SK-N-SH (cell line): Measurements from ENCODE around the gene C6orf141. TPM values are rescaled to one million over a fixed set of nuclear protein-coding genes. Genes with fewer than 3 reads are reported as not detected.

Source experiments
- CTCF ChIA-PET: fragments of 300-600, 350-600 bp; formaldehyde crosslinking; extraction: SDS; loops from one replicate; lab custom pipeline; 2021; lab: Yijun Ruan, JAX
- POLR2A ChIA-PET: fragments of 350-600 bp; sonication (Branson Sonifier 250); formaldehyde crosslinking; extraction: SDS; loops from one replicate; lab custom pipeline; 2020; ENCODE audit warnings: antibody characterized with exemption, inconsistent platforms; lab: Yijun Ruan, JAX
- DNase-seq: peaks from one replicate; pipeline ENCODE4 v3.0.0; 2012
- H2AFZ ChIP-seq: fragments of 200-600 bp; sonication (generic); 2 replicates; pipeline ENCODE4 v1.8.1; 2016; ENCODE audit warnings: antibody characterized with exemption, mild to moderate bottlenecking, low read depth
- H3F3A ChIP-seq: fragments of 200-600 bp; sonication (generic); replicated peaks from 2 replicates; pipeline ENCODE3; 2016; ENCODE audit warnings: antibody characterized with exemption, mild to moderate bottlenecking; ENCODE audit not compliant: insufficient read depth
- H3K27ac ChIP-seq, 2 experiments: fragments of 200-500 bp in 1 of 2; fragments of 200-600 bp in 1 of 2; sonication (Bioruptor generic) in 1 of 2; sonication (generic), shearing (Covaris generic) in 1 of 2; 2 replicates each; pipeline versions ENCODE4 v1.5.1 to v1.6.1; 2014 to 2016; ENCODE audit warnings: low read depth in 2 of 2, inconsistent platforms in 1 of 2, low read length in 1 of 2, mild to moderate bottlenecking in 1 of 2, mixed read lengths in 1 of 2
- H3K27me3 ChIP-seq: fragments of 200-600 bp; sonication (generic), shearing (Covaris generic); 2 replicates; pipeline ENCODE4 v1.6.1; 2016; ENCODE audit warnings: mixed run types; ENCODE audit not compliant: insufficient read depth
- H3K36me3 ChIP-seq, 2 experiments: fragments of 200-500 bp in 1 of 2; fragments of 200-600 bp in 1 of 2; sonication (Bioruptor generic) in 1 of 2; sonication (generic) in 1 of 2; replicated peaks in 1 of 2; 2 replicates each; pipeline versions ENCODE3 to v1.5.1; 2014 to 2016; ENCODE audit warnings: low read length in 1 of 2, mild to moderate bottlenecking in 1 of 2; ENCODE audit not compliant: insufficient read depth in 2 of 2, control insufficient read depth in 1 of 2
- H3K4me1 ChIP-seq, 2 experiments: fragments of 200-500 bp in 1 of 2; fragments of 200-600 bp in 1 of 2; sonication (Bioruptor generic) in 1 of 2; sonication (generic), shearing (Covaris generic) in 1 of 2; 2 replicates each; pipeline versions ENCODE4 v1.5.1 to v1.6.1; 2014 to 2016; ENCODE audit warnings: low read depth in 1 of 2, low read length in 1 of 2, mixed run types in 1 of 2; ENCODE audit not compliant: insufficient read depth in 2 of 2, control insufficient read depth in 1 of 2
- H3K4me2 ChIP-seq: fragments of 200-600 bp; sonication (generic), shearing (Covaris generic); 2 replicates; pipeline ENCODE4 v1.6.1; 2017; ENCODE audit warnings: mixed run types
- H3K4me3 ChIP-seq, 2 experiments: fragments of 200-500 bp in 1 of 2; fragments of 200-600 bp in 1 of 2; sonication (Bioruptor generic) in 1 of 2; sonication (generic), shearing (Covaris generic) in 1 of 2; 2 replicates each; pipeline versions ENCODE4 v1.5.1 to v1.8.1; 2014 to 2016; ENCODE audit warnings: low read depth in 2 of 2, inconsistent platforms in 1 of 2, low read length in 1 of 2, mild to moderate bottlenecking in 1 of 2, mixed read lengths in 1 of 2, moderate library complexity in 1 of 2
- H3K79me2 ChIP-seq: fragments of 200-600 bp; sonication (generic); 2 replicates; pipeline ENCODE4 v1.8.1; 2017; ENCODE audit warnings: mild to moderate bottlenecking; ENCODE audit not compliant: insufficient read depth
- H3K9ac ChIP-seq: fragments of 200-600 bp; sonication (generic); 2 replicates; pipeline ENCODE4 v1.6.1; 2017; ENCODE audit warnings: mixed run types
- H3K9me2 ChIP-seq: fragments of 200-600 bp; sonication (generic); 2 replicates; pipeline ENCODE4 v1.6.1; 2017; ENCODE audit warnings: mixed run types
- H3K9me3 ChIP-seq: fragments of 200-600 bp; sonication (generic); 2 replicates; pipeline ENCODE4 v1.6.1; 2017; ENCODE audit warnings: mixed run types, mild to moderate bottlenecking, moderate library complexity
- H4K20me1 ChIP-seq: fragments of 200-600 bp; sonication (generic); 2 replicates; pipeline ENCODE4 v1.6.1; 2017; ENCODE audit warnings: mild to moderate bottlenecking, mixed run types; ENCODE audit not compliant: insufficient read depth
- CHD2 ChIP-seq: fragments of 150-350 bp; IDR thresholded peaks from 2 replicates; pipeline ENCODE4 v1.6.1; 2018; ENCODE audit warnings: low read length; ENCODE audit not compliant: partially characterized antibody
- FOSL2 ChIP-seq: IDR thresholded peaks from 2 replicates; pipeline ENCODE4 v1.4.0; 2012; ENCODE audit warnings: low read depth, mild to moderate bottlenecking, moderate library complexity, borderline replicate concordance
- GATA2 ChIP-seq: sonication (generic); formaldehyde crosslinking; IDR thresholded peaks from 2 replicates; pipeline ENCODE4 v1.5.0; 2020; ENCODE audit warnings: mild to moderate bottlenecking, missing genetic modification reagents
- JUND ChIP-seq: IDR thresholded peaks from 2 replicates; pipeline ENCODE4 v1.4.0; 2012
- MEF2A ChIP-seq: IDR thresholded peaks from 2 replicates; pipeline ENCODE4 v1.4.0; 2012; ENCODE audit warnings: low read depth, borderline replicate concordance
- MXI1 ChIP-seq: IDR thresholded peaks from 2 replicates; pipeline ENCODE4 v1.6.1; 2012; ENCODE audit warnings: mild to moderate bottlenecking, low read depth, low read length, improper control_type of control experiment
- RFX5 ChIP-seq: IDR thresholded peaks from 2 replicates; pipeline ENCODE4 v1.6.1; 2012; ENCODE audit warnings: mild to moderate bottlenecking, improper control_type of control experiment, low read length
- SIN3A ChIP-seq: IDR thresholded peaks from 2 replicates; pipeline ENCODE4 v1.6.1; 2012; ENCODE audit warnings: low read depth, mild to moderate bottlenecking, low read length, moderate library complexity, borderline replicate concordance
- SMC3 ChIP-seq: IDR thresholded peaks from 2 replicates; pipeline ENCODE4 v1.6.1; 2012; ENCODE audit warnings: low read depth, low read length, improper control_type of control experiment
- TAF1 ChIP-seq: IDR thresholded peaks from 2 replicates; pipeline ENCODE4 v1.6.1; 2012; ENCODE audit warnings: low read depth, mild to moderate bottlenecking, low read length, moderate library complexity, borderline replicate concordance
- TEAD4 ChIP-seq: IDR thresholded peaks from 2 replicates; pipeline ENCODE4 v1.4.0; 2012; ENCODE audit warnings: mild to moderate bottlenecking, borderline replicate concordance; ENCODE audit not compliant: insufficient read depth
- YY1 ChIP-seq: IDR thresholded peaks from 2 replicates; pipeline ENCODE4 v1.4.0; 2012; ENCODE audit warnings: low read depth, mild to moderate bottlenecking
- WGBS: methylation state at CpG from one replicate; pipeline ENCODE4 v1.1.6; 2017; ENCODE audit warnings: low lambda C conversion rate; 5-methylcytosine and 5-hydroxymethylcytosine counted together
- polyA plus RNA-seq, 3 experiments: library from polyadenylated mRNA; depleted of rRNA; stranded (reverse); fragments of >200 nt; gene quantifications; 2 replicates each; pipeline ENCODE4 v1.2.3, GENCODE V29; 2012
- TF ChIP-seq, protein P1 (sequence below): fragments of 150-350 bp; IDR thresholded peaks from 2 replicates; pipeline ENCODE4 v1.6.1; 2017; ENCODE audit warnings: antibody characterized with exemption, low read length, low read depth, borderline replicate concordance
- TF ChIP-seq, protein P2 (sequence below): IDR thresholded peaks from 2 replicates; pipeline ENCODE4 v1.4.0; 2012; ENCODE audit warnings: low read depth, borderline replicate concordance
- TF ChIP-seq, protein P3 (sequence below): fragments of 200-600 bp; sonication (generic); IDR thresholded peaks from 2 replicates; pipeline ENCODE4 v1.6.1; 2017; ENCODE audit warnings: antibody characterized with exemption, mild to moderate bottlenecking, moderate library complexity

The C6orf141 gene
- polyA plus RNA-seq, 1 of the 3 experiments (the other 2 are of a cell fraction), result not detected

DNA sequence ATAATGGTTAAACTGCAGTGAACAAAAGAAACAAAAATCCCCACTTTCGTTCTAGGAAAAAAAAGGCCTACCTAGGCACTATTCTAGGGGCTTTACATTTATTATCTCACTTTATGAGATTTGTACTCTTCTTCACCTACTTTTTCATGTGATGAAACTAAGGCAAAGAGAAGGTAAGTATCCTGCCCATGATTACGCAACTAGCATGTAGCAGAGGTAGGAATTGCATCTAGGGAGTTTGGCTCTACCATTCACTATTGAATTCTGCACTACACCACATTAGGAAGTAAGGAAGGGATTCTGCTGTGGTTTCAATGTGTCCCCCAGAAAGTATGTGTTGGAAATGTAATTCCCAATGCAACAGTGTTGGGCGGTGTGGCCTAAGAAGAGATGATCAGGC is 11.4 kb upstream of the C6orf141 start:
- H2AFZ ChIP-seq, result no peak overlapping the region
- no peaks in the 10 kb centered on the region for H3K9me3 ChIP-seq
- H3K4me1 ChIP-seq, result no peaks in the 10 kb centered on the region; a peak in 1 of 4 replicates
- no peak overlapping the region for H3K4me2 ChIP-seq
- H3K9ac ChIP-seq, result no peak overlapping the region
- ChIA-PET CTCF (no interaction called here), POLR2A (no interaction called here)
- no peaks in the 10 kb centered on the region for H3K79me2 ChIP-seq
- H3K9me2 ChIP-seq, result no peaks in the 10 kb centered on the region
- H3K36me3 ChIP-seq, result no peaks in the 10 kb centered on the region
- H3F3A ChIP-seq, result no peaks in the 10 kb centered on the region
- H3K4me3 ChIP-seq, result no peak overlapping the region
- no peak for TF ChIP-seq SIN3A
- no peak for TF ChIP-seq TAF1
- TF ChIP-seq YY1, result no peak
- no peak for TF ChIP-seq RFX5
- TF ChIP-seq, protein P1, sequence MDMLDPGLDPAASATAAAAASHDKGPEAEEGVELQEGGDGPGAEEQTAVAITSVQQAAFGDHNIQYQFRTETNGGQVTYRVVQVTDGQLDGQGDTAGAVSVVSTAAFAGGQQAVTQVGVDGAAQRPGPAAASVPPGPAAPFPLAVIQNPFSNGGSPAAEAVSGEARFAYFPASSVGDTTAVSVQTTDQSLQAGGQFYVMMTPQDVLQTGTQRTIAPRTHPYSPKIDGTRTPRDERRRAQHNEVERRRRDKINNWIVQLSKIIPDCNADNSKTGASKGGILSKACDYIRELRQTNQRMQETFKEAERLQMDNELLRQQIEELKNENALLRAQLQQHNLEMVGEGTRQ, result no peak
- TF ChIP-seq MXI1, result no peak
- no peak for TF ChIP-seq TEAD4
- TF ChIP-seq, protein P2, sequence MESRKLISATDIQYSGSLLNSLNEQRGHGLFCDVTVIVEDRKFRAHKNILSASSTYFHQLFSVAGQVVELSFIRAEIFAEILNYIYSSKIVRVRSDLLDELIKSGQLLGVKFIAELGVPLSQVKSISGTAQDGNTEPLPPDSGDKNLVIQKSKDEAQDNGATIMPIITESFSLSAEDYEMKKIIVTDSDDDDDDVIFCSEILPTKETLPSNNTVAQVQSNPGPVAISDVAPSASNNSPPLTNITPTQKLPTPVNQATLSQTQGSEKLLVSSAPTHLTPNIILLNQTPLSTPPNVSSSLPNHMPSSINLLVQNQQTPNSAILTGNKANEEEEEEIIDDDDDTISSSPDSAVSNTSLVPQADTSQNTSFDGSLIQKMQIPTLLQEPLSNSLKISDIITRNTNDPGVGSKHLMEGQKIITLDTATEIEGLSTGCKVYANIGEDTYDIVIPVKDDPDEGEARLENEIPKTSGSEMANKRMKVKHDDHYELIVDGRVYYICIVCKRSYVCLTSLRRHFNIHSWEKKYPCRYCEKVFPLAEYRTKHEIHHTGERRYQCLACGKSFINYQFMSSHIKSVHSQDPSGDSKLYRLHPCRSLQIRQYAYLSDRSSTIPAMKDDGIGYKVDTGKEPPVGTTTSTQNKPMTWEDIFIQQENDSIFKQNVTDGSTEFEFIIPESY, result no peak
- no peak for TF ChIP-seq GATA2 (CRISPR knock-in tag)
- TF ChIP-seq CHD2, result no peak
- H3K27ac ChIP-seq, result no peak overlapping the region
- H3K27me3 ChIP-seq, result no peaks in the 10 kb centered on the region; the same call in 1 of the 2 replicates
- no peak for DNase-seq
- H4K20me1 ChIP-seq, result no peaks in the 10 kb centered on the region
- 63% methylated on average over 3 of the region's 3 CpGs for WGBS

DNA sequence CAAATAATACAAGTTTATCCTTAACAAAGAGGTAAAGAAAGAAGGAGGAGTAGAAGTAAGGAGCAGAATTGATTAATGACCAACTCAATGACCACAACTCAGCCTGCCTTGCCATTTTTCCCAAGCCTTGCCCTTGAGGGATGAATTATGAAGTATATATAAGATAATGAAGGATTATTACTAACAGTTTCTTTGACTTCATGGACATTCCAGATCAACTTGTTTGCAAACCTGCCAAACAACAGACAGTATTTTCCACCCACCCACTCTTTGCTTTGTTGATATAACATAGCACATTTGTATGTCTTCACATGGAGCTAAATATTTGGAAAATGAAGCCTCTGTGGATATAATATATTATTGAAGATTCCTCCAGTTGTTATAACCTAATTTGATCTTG is 9.9 kb upstream of the C6orf141 start:
- TF ChIP-seq SMC3 (no peak), FOSL2 (no peak), JUND (no peak), MEF2A (no peak)
- TF ChIP-seq, protein P3, sequence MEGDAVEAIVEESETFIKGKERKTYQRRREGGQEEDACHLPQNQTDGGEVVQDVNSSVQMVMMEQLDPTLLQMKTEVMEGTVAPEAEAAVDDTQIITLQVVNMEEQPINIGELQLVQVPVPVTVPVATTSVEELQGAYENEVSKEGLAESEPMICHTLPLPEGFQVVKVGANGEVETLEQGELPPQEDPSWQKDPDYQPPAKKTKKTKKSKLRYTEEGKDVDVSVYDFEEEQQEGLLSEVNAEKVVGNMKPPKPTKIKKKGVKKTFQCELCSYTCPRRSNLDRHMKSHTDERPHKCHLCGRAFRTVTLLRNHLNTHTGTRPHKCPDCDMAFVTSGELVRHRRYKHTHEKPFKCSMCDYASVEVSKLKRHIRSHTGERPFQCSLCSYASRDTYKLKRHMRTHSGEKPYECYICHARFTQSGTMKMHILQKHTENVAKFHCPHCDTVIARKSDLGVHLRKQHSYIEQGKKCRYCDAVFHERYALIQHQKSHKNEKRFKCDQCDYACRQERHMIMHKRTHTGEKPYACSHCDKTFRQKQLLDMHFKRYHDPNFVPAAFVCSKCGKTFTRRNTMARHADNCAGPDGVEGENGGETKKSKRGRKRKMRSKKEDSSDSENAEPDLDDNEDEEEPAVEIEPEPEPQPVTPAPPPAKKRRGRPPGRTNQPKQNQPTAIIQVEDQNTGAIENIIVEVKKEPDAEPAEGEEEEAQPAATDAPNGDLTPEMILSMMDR, result no peak
- H3F3A ChIP-seq, result no peaks in the 10 kb centered on the region
- no peaks in the 10 kb centered on the region for H3K9me2 ChIP-seq
- H3K9ac ChIP-seq, result no peak overlapping the region
- DNase-seq, result no peak
- no peaks in the 10 kb centered on the region for H3K79me2 ChIP-seq
- H3K27ac ChIP-seq, result no peak overlapping the region
- no peaks in the 10 kb centered on the region; a peak in 1 of 4 replicates for H3K4me1 ChIP-seq
- CTCF ChIA-PET, result no interaction called here
- H3K27me3 ChIP-seq, result no peaks in the 10 kb centered on the region; the same call in 1 of the 2 replicates
- no peaks in the 10 kb centered on the region for H3K9me3 ChIP-seq
- H3K4me2 ChIP-seq, result no peak overlapping the region
- no peaks in the 10 kb centered on the region for H3K36me3 ChIP-seq
- H3K4me3 ChIP-seq, result no peak overlapping the region
- no peaks in the 10 kb centered on the region for H4K20me1 ChIP-seq
- POLR2A ChIA-PET, result no interaction called here
- H2AFZ ChIP-seq, result no peak overlapping the region
